SK-N-SH (cell line): ENCODE measurements around the gene INSRR. TPM values are rescaled to one million over a fixed set of nuclear protein-coding genes. Genes with fewer than 3 reads are reported as not detected.

Experiments used
- CTCF ChIA-PET: fragments of 300-600, 350-600 bp; formaldehyde crosslinking; extraction: SDS; loops from one replicate; lab custom pipeline; 2021; lab: Yijun Ruan, JAX
- POLR2A ChIA-PET: fragments of 350-600 bp; sonication (Branson Sonifier 250); formaldehyde crosslinking; extraction: SDS; loops from one replicate; lab custom pipeline; 2020; ENCODE audit warnings: antibody characterized with exemption, inconsistent platforms; lab: Yijun Ruan, JAX
- DNase-seq: peaks from one replicate; pipeline ENCODE4 v3.0.0; 2012
- H2AFZ ChIP-seq: fragments of 200-600 bp; sonication (generic); 2 replicates; pipeline ENCODE4 v1.8.1; 2016; ENCODE audit warnings: antibody characterized with exemption, mild to moderate bottlenecking, low read depth
- H3F3A ChIP-seq: fragments of 200-600 bp; sonication (generic); replicated peaks from 2 replicates; pipeline ENCODE3; 2016; ENCODE audit warnings: antibody characterized with exemption, mild to moderate bottlenecking; ENCODE audit not compliant: insufficient read depth
- H3K27ac ChIP-seq, 2 experiments: fragments of 200-500 bp in 1 of 2; fragments of 200-600 bp in 1 of 2; sonication (Bioruptor generic) in 1 of 2; sonication (generic), shearing (Covaris generic) in 1 of 2; 2 replicates each; pipeline versions ENCODE4 v1.5.1 to v1.6.1; 2014 to 2016; ENCODE audit warnings: low read depth in 2 of 2, inconsistent platforms in 1 of 2, low read length in 1 of 2, mild to moderate bottlenecking in 1 of 2, mixed read lengths in 1 of 2
- H3K27me3 ChIP-seq: fragments of 200-600 bp; sonication (generic), shearing (Covaris generic); 2 replicates; pipeline ENCODE4 v1.6.1; 2016; ENCODE audit warnings: mixed run types; ENCODE audit not compliant: insufficient read depth
- H3K36me3 ChIP-seq, 2 experiments: fragments of 200-500 bp in 1 of 2; fragments of 200-600 bp in 1 of 2; sonication (Bioruptor generic) in 1 of 2; sonication (generic) in 1 of 2; replicated peaks in 1 of 2; 2 replicates each; pipeline versions ENCODE3 to v1.5.1; 2014 to 2016; ENCODE audit warnings: low read length in 1 of 2, mild to moderate bottlenecking in 1 of 2; ENCODE audit not compliant: insufficient read depth in 2 of 2, control insufficient read depth in 1 of 2
- H3K4me1 ChIP-seq, 2 experiments: fragments of 200-500 bp in 1 of 2; fragments of 200-600 bp in 1 of 2; sonication (Bioruptor generic) in 1 of 2; sonication (generic), shearing (Covaris generic) in 1 of 2; 2 replicates each; pipeline versions ENCODE4 v1.5.1 to v1.6.1; 2014 to 2016; ENCODE audit warnings: low read depth in 1 of 2, low read length in 1 of 2, mixed run types in 1 of 2; ENCODE audit not compliant: insufficient read depth in 2 of 2, control insufficient read depth in 1 of 2
- H3K4me2 ChIP-seq: fragments of 200-600 bp; sonication (generic), shearing (Covaris generic); 2 replicates; pipeline ENCODE4 v1.6.1; 2017; ENCODE audit warnings: mixed run types
- H3K4me3 ChIP-seq, 2 experiments: fragments of 200-500 bp in 1 of 2; fragments of 200-600 bp in 1 of 2; sonication (Bioruptor generic) in 1 of 2; sonication (generic), shearing (Covaris generic) in 1 of 2; 2 replicates each; pipeline versions ENCODE4 v1.5.1 to v1.8.1; 2014 to 2016; ENCODE audit warnings: low read depth in 2 of 2, inconsistent platforms in 1 of 2, low read length in 1 of 2, mild to moderate bottlenecking in 1 of 2, mixed read lengths in 1 of 2, moderate library complexity in 1 of 2
- H3K79me2 ChIP-seq: fragments of 200-600 bp; sonication (generic); 2 replicates; pipeline ENCODE4 v1.8.1; 2017; ENCODE audit warnings: mild to moderate bottlenecking; ENCODE audit not compliant: insufficient read depth
- H3K9ac ChIP-seq: fragments of 200-600 bp; sonication (generic); 2 replicates; pipeline ENCODE4 v1.6.1; 2017; ENCODE audit warnings: mixed run types
- H3K9me2 ChIP-seq: fragments of 200-600 bp; sonication (generic); 2 replicates; pipeline ENCODE4 v1.6.1; 2017; ENCODE audit warnings: mixed run types
- H3K9me3 ChIP-seq: fragments of 200-600 bp; sonication (generic); 2 replicates; pipeline ENCODE4 v1.6.1; 2017; ENCODE audit warnings: mixed run types, mild to moderate bottlenecking, moderate library complexity
- H4K20me1 ChIP-seq: fragments of 200-600 bp; sonication (generic); 2 replicates; pipeline ENCODE4 v1.6.1; 2017; ENCODE audit warnings: mild to moderate bottlenecking, mixed run types; ENCODE audit not compliant: insufficient read depth
- CHD2 ChIP-seq: fragments of 150-350 bp; IDR thresholded peaks from 2 replicates; pipeline ENCODE4 v1.6.1; 2018; ENCODE audit warnings: low read length; ENCODE audit not compliant: partially characterized antibody
- CTCF ChIP-seq: fragments of 200-600 bp; sonication (generic); IDR thresholded peaks from 2 replicates; pipeline ENCODE4 v1.6.1; 2017; ENCODE audit warnings: antibody characterized with exemption, mild to moderate bottlenecking, moderate library complexity
- ELF1 ChIP-seq: IDR thresholded peaks from 2 replicates; pipeline ENCODE4 v1.4.0; 2012
- EP300 ChIP-seq, 2 experiments: IDR thresholded peaks; 2 replicates each; pipeline versions ENCODE4 v1.4.0 to v1.6.1; 2012; ENCODE audit warnings: borderline replicate concordance in 1 of 2, low read depth in 1 of 2, low read length in 1 of 2
- FOSL2 ChIP-seq: IDR thresholded peaks from 2 replicates; pipeline ENCODE4 v1.4.0; 2012; ENCODE audit warnings: low read depth, mild to moderate bottlenecking, moderate library complexity, borderline replicate concordance
- GABPA ChIP-seq: IDR thresholded peaks from 2 replicates; pipeline ENCODE4 v1.4.0; 2012; ENCODE audit warnings: low read depth, mild to moderate bottlenecking
- JUND ChIP-seq: IDR thresholded peaks from 2 replicates; pipeline ENCODE4 v1.4.0; 2012
- MAX ChIP-seq: IDR thresholded peaks from 2 replicates; pipeline ENCODE4 v1.4.0; 2012; ENCODE audit warnings: low read depth
- NFIC ChIP-seq: IDR thresholded peaks from 2 replicates; pipeline ENCODE4 v1.4.0; 2012; ENCODE audit warnings: borderline replicate concordance
- REST ChIP-seq: IDR thresholded peaks from 2 replicates; pipeline ENCODE4 v1.6.1; 2012; ENCODE audit warnings: mild to moderate bottlenecking, low read depth, low read length, moderate library complexity
- SIN3A ChIP-seq: IDR thresholded peaks from 2 replicates; pipeline ENCODE4 v1.6.1; 2012; ENCODE audit warnings: low read depth, mild to moderate bottlenecking, low read length, moderate library complexity, borderline replicate concordance
- SMC3 ChIP-seq: IDR thresholded peaks from 2 replicates; pipeline ENCODE4 v1.6.1; 2012; ENCODE audit warnings: low read depth, low read length, improper control_type of control experiment
- USF1 ChIP-seq: IDR thresholded peaks from 2 replicates; pipeline ENCODE4 v1.4.0; 2012; ENCODE audit warnings: low read depth, borderline replicate concordance
- USF2 ChIP-seq: fragments of 150-350 bp; IDR thresholded peaks from 2 replicates; pipeline ENCODE4 v1.6.1; 2017; ENCODE audit warnings: antibody characterized with exemption, low read length, low read depth, borderline replicate concordance
- WGBS: methylation state at CpG from one replicate; pipeline ENCODE4 v1.1.6; 2017; ENCODE audit warnings: low lambda C conversion rate; 5-methylcytosine and 5-hydroxymethylcytosine counted together
- polyA plus RNA-seq, 3 experiments: library from polyadenylated mRNA; depleted of rRNA; stranded (reverse); fragments of >200 nt; gene quantifications; 2 replicates each; pipeline ENCODE4 v1.2.3, GENCODE V29; 2012

INSRR gene
- polyA plus RNA-seq, 1 of the 3 experiments (the other 2 are of a cell fraction), result 0.20 TPM

- Histone ChIP-seq H3K9me3 (no peaks in the 10 kb centered on the region), H3K4me1 (peaks cover 0 to 1% of the 10 kb centered on the region in 2 experiments; a peak in 1 of 4 replicates), H3K9me2 (no peaks in the 10 kb centered on the region), H3K9ac (no peak overlapping the region), H3K36me3 (no peaks in the 10 kb centered on the region), H3F3A (no peaks in the 10 kb centered on the region), H4K20me1 (no peaks in the 10 kb centered on the region), H3K4me3 (no peak overlapping the region), H2AFZ (no peak overlapping the region), H3K79me2 (no peaks in the 10 kb centered on the region), H3K4me2 (no peak overlapping the region), H3K27ac (no peak overlapping the region), H3K27me3 (no peaks in the 10 kb centered on the region)
- ChIA-PET POLR2A (interaction anchor here (0.5 kb wide), 1 partner anchor 208 kb away, joined by 4 read pairs; no protein-coding TSS in a partner anchor), CTCF (interaction anchor here (2.2 to 18.0 kb wide), 4 partner anchors 10 to 44 kb away, joined by 7 to 566 read pairs (median 246); partner anchors contain the start of gene NTRK1)
- 86% methylated on average over 14 of the region's 18 CpGs for WGBS
- DNase-seq, result no peak
- TF ChIP-seq USF1 (no peak), CHD2 (no peak)
These were observed 12.9 kb downstream of the INSRR start for GRCh38 chr1:156845953-156846545.

GRCh38 chr1:156845055-156845952 is 13.6 kb downstream of the INSRR start:
- no peak for TF ChIP-seq NFIC
- TF ChIP-seq MAX, result no peak
- no peak for TF ChIP-seq USF2
- TF ChIP-seq CTCF, result no peak
- TF ChIP-seq GABPA, result no peak
- TF ChIP-seq REST, result no peak
- no peak for TF ChIP-seq EP300 (IDR thresholded peaks at IDR 0.05; ENCODE audit: borderline replicate concordance in 1 of 2, low read depth in 1 of 2, low read length in 1 of 2)
- TF ChIP-seq ELF1, result no peak
- TF ChIP-seq CHD2, result no peak
- no peak for TF ChIP-seq FOSL2
- TF ChIP-seq SIN3A, result no peak
- no peak for TF ChIP-seq JUND
- TF ChIP-seq SMC3, result no peak
- ChIA-PET POLR2A (interaction anchor here (0.5 kb wide), 1 partner anchor 209 kb away, joined by 4 read pairs; no protein-coding TSS in a partner anchor), CTCF (interaction anchor here (1.0 to 17.9 kb wide), 3 partner anchors 12 to 43 kb away, joined by 4 to 566 read pairs (median 16); partner anchors contain the start of gene NTRK1)
- no peaks in the 10 kb centered on the region for H3F3A ChIP-seq
- H3K36me3 ChIP-seq, result no peaks in the 10 kb centered on the region
- H4K20me1 ChIP-seq, result no peaks in the 10 kb centered on the region
- no peak overlapping the region for H3K4me2 ChIP-seq
- H3K9me2 ChIP-seq, result no peaks in the 10 kb centered on the region
- no peak overlapping the region for H3K9ac ChIP-seq
- peak; percentile 68 for DNase-seq
- H3K27me3 ChIP-seq, result no peaks in the 10 kb centered on the region
- 88% methylated on average over 47 of the region's 69 CpGs for WGBS
- no peaks in the 10 kb centered on the region for H3K9me3 ChIP-seq
- peaks cover 0 to 4% of the 10 kb centered on the region in 2 experiments; a peak in 1 of 4 replicates for H3K4me1 ChIP-seq
- no peaks in the 10 kb centered on the region for H3K79me2 ChIP-seq
- no peak overlapping the region for H2AFZ ChIP-seq
- no peak overlapping the region for H3K27ac ChIP-seq
- no peak overlapping the region for H3K4me3 ChIP-seq
